Mesendoderm (in vitro differentiated cells): ENCODE measurements around the gene DNAH17.

ENCODE experiments used
- DNase-seq: peaks from one replicate; pipeline ENCODE4 v3.0.0; 2013
- H2AK5ac ChIP-seq: 2 replicates; pipeline ENCODE4 v1.6.1; 2013; ENCODE audit warnings: low read length, inconsistent platforms
- H2BK120ac ChIP-seq: 2 replicates; pipeline ENCODE4 v1.6.1; 2013; ENCODE audit warnings: low read depth, mild to moderate bottlenecking, low read length, moderate library complexity, mixed read lengths
- H2BK15ac ChIP-seq: replicated peaks from 2 replicates; pipeline ENCODE4 v1.6.1; 2013; ENCODE audit warnings: low read depth, mild to moderate bottlenecking, moderate library complexity
- H2BK5ac ChIP-seq: 2 replicates; pipeline ENCODE4 v1.6.1; 2013; ENCODE audit warnings: low read length, inconsistent platforms
- H3K18ac ChIP-seq: 2 replicates; pipeline ENCODE4 v1.6.1; 2013; ENCODE audit warnings: mild to moderate bottlenecking, low read length, mixed read lengths
- H3K23ac ChIP-seq: one replicate; pipeline ENCODE4 v1.6.1; 2013; ENCODE audit warnings: low read length
- H3K27ac ChIP-seq: 2 replicates; pipeline ENCODE4 v1.5.1; 2013; ENCODE audit warnings: low read depth, mild to moderate bottlenecking, inconsistent platforms, low read length, moderate library complexity
- H3K27me3 ChIP-seq: 2 replicates; pipeline ENCODE4 v1.6.1; 2013; ENCODE audit warnings: low read length, control low read depth, mild to moderate bottlenecking, inconsistent platforms; ENCODE audit not compliant: insufficient read depth, poor library complexity
- H3K36me3 ChIP-seq: 2 replicates; pipeline ENCODE4 v1.6.1; 2013; ENCODE audit warnings: low read length, inconsistent platforms; ENCODE audit not compliant: control insufficient read depth, insufficient read depth
- H3K4ac ChIP-seq: one replicate; pipeline ENCODE4 v1.6.1; 2013; ENCODE audit warnings: low read depth, mild to moderate bottlenecking, low read length, moderate library complexity
- H3K4me1 ChIP-seq: 2 replicates; pipeline ENCODE4 v1.6.1; 2013; ENCODE audit warnings: low read depth, low read length, inconsistent platforms; ENCODE audit not compliant: control insufficient read depth
- H3K4me2 ChIP-seq: 2 replicates; pipeline ENCODE4 v1.6.1; 2013; ENCODE audit warnings: low read length
- H3K4me3 ChIP-seq: 2 replicates; pipeline ENCODE4 v1.5.1; 2013; ENCODE audit warnings: mild to moderate bottlenecking, low read length
- H3K56ac ChIP-seq: one replicate; pipeline ENCODE4 v1.6.1; 2013; ENCODE audit warnings: low read length
- H3K79me1 ChIP-seq: 2 replicates; pipeline ENCODE4 v1.6.1; 2013; ENCODE audit warnings: low read length, inconsistent platforms
- H3K79me2 ChIP-seq: 2 replicates; pipeline ENCODE4 v1.6.1; 2013; ENCODE audit warnings: mild to moderate bottlenecking, low read length; ENCODE audit not compliant: control insufficient read depth, insufficient read depth
- H3K9ac ChIP-seq: 2 replicates; pipeline ENCODE4 v1.6.1; 2013; ENCODE audit warnings: low read length, inconsistent platforms
- H4K5ac ChIP-seq: one replicate; pipeline ENCODE4 v1.6.1; 2013; ENCODE audit warnings: low read length
- H4K8ac ChIP-seq: one replicate; pipeline ENCODE4 v1.6.1; 2013; ENCODE audit warnings: low read depth, mild to moderate bottlenecking, control low read depth, low read length, moderate library complexity
- WGBS: extraction: QIAGEN DNeasy Blood & Tissue Kit; methylation state at CpG from one replicate; pipeline ENCODE4 v1.1.7; 2013; ENCODE audit warnings: low lambda C conversion rate, missing lambda C conversion rate; ENCODE audit not compliant: insufficient coverage; ENCODE audit errors: extremely low coverage; 5-methylcytosine and 5-hydroxymethylcytosine counted together

Gene DNAH17

DNA sequence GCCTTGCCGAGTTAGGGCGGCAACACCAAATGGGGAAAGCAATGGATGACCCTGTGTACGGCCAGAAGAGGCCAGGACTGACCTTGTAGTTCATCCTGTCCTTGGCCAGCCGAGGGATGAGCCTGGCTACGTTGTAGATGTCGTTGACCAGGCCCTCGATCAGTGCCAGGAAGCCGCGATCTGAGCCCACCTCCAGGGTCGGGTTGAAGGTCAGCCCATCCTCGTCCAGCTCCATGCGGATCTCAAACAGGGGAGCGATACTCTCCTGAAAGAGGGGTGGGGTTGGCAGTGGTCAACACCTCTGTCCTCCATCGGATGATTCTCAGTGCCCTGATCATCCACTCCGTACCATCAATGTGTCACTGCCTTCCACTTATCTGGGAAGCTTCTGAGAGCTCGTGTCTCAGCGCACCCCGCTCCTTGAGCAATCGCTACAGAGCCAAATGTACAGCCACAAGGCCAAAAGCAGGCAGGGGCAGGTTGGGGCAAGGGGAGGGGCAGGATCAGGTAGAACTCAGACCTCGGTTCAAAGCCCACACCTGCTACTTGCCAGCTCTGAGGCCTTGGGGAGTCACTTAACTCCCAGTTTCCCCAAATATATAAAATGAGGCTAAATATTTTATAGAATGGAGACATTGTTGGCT lies 39.9 kb downstream of the DNAH17 start:
- no peak overlapping the region for H3K56ac ChIP-seq
- no peaks in the 10 kb centered on the region for H3K4me1 ChIP-seq
- H3K9ac ChIP-seq: no peak overlapping the region
- WGBS: no CpG with 5 or more reads among the region's 20 CpGs
- H3K36me3 ChIP-seq: no peaks in the 10 kb centered on the region
- no peak overlapping the region for H2BK5ac ChIP-seq
- no peak overlapping the region for H4K5ac ChIP-seq
- no peak overlapping the region for H3K27ac ChIP-seq
- no peak overlapping the region for H3K23ac ChIP-seq
- H3K18ac ChIP-seq: no peak overlapping the region
- no peak overlapping the region for H3K4me3 ChIP-seq
- no peak overlapping the region for H3K4ac ChIP-seq
- no peak overlapping the region for H2BK15ac ChIP-seq
- H4K8ac ChIP-seq: no peak overlapping the region
- no peaks in the 10 kb centered on the region for H3K79me1 ChIP-seq
- H2AK5ac ChIP-seq: no peak overlapping the region
- no peaks in the 10 kb centered on the region for H3K79me2 ChIP-seq
- no peaks in the 10 kb centered on the region for H3K27me3 ChIP-seq
- H2BK120ac ChIP-seq: no peak overlapping the region
- DNase-seq: no peak
- no peak overlapping the region for H3K4me2 ChIP-seq

DNA sequence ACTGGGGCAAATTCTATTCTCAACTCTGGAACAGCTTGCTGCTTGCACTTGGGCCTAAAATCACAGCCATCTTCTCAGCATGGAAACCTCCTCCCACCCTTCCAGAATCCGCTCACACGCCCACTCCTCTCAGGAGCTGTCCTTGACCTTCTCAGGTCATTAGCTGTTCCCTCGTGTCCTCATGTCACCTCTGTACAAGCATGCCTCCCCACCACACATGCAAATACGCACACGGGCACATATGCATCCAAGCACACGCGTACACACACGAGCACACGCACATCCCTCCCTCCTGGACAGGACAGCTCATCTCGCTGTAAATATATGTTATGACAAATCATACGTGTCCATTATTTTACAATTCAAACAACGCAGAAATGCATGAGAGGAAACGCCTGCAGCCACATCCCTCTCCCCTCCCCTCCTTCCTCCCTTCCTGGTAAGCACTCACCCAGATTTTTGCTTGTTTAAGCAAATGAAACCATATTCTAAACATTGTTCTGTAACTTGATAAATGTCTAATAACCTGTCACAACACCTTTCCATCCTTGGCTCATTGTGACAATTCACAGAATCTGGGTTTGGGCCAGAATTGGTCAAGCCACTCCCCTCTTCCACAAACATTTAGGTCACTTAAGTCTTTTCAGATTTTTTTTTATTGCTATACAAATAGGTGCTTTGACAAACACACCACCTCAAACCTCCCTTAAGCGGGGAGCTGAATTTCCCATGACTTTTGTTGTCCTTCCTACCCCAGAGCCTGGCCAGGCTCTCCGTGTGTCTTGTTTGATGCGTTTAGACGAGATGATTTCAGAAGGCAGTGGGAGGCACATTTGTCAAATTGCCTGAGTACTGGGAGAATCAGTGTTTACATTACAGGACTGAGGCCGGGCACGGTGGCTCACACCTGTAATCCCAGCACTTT lies 41.7 kb downstream of the DNAH17 start:
- H2BK15ac ChIP-seq: no peak overlapping the region
- no peak overlapping the region for H4K5ac ChIP-seq
- H3K18ac ChIP-seq: no peak overlapping the region
- no peak overlapping the region for H3K4ac ChIP-seq
- H4K8ac ChIP-seq: no peak overlapping the region
- no peak overlapping the region for H3K4me3 ChIP-seq
- no peaks in the 10 kb centered on the region for H3K36me3 ChIP-seq
- no peak overlapping the region for H3K56ac ChIP-seq
- no peaks in the 10 kb centered on the region for H3K27me3 ChIP-seq
- H2BK120ac ChIP-seq: no peak overlapping the region
- no peak for DNase-seq
- no peaks in the 10 kb centered on the region for H3K79me2 ChIP-seq
- H3K4me2 ChIP-seq: no peak overlapping the region
- no peak overlapping the region for H3K9ac ChIP-seq
- H3K79me1 ChIP-seq: no peaks in the 10 kb centered on the region
- no peak overlapping the region for H2AK5ac ChIP-seq
- H3K23ac ChIP-seq: no peak overlapping the region
- H3K27ac ChIP-seq: no peak overlapping the region
- no peaks in the 10 kb centered on the region for H3K4me1 ChIP-seq
- no peak overlapping the region for H2BK5ac ChIP-seq
- no CpG with 5 or more reads among the region's 19 CpGs for WGBS

DNA sequence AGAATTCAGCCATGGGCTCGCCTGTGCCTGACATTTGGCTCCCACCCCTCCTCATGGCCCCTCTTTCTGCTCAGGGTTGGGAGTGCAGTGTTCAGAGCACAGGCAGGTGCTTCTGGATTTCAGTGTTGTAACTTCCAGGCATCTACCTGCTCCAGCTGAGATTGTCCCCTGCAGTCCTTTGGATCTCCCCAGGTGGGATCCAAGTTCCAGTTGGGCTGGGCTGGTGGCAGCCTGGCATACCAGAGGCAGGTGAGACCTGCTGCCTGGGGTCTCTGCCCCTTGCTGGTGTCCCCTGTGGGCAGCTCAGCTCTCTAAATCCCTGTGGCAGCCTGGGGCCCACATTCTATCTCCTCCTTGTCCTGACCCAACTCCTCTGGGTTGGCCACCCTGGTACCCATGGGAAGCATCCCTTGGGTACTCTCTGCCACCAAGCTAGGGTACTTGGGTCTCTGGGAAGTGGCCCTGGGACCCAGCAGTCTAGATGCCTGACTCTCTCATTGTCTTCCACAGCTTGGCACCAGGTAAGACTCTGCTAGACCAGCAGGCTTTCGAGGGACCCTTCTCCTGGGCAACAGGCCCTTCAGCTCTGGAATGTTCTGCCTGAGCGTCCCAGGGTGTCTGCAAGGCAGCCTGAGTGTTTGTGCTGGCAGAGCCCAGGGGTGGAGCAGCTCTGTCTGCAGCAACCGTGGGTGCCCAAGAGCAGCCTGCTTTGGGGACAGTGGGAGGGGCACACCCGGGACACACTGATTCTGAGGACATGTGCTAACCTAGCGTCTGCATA lies 42.5 kb downstream of the DNAH17 start:
- no peaks in the 10 kb centered on the region for H3K36me3 ChIP-seq
- no peak overlapping the region for H2AK5ac ChIP-seq
- no peaks in the 10 kb centered on the region for H3K79me1 ChIP-seq
- DNase-seq: no peak
- H3K27me3 ChIP-seq: no peaks in the 10 kb centered on the region
- H2BK120ac ChIP-seq: no peak overlapping the region
- H2BK15ac ChIP-seq: no peak overlapping the region
- WGBS: no CpG with 5 or more reads among the region's 6 CpGs
- H3K4me3 ChIP-seq: no peak overlapping the region
- H3K79me2 ChIP-seq: no peaks in the 10 kb centered on the region
- no peak overlapping the region for H3K9ac ChIP-seq
- H2BK5ac ChIP-seq: no peak overlapping the region
- no peak overlapping the region for H3K4me2 ChIP-seq
- no peak overlapping the region for H3K56ac ChIP-seq
- no peak overlapping the region for H3K18ac ChIP-seq
- H3K4ac ChIP-seq: no peak overlapping the region
- no peak overlapping the region for H4K8ac ChIP-seq
- no peak overlapping the region for H3K23ac ChIP-seq
- no peak overlapping the region for H3K27ac ChIP-seq
- H4K5ac ChIP-seq: no peak overlapping the region
- H3K4me1 ChIP-seq: no peaks in the 10 kb centered on the region

DNA sequence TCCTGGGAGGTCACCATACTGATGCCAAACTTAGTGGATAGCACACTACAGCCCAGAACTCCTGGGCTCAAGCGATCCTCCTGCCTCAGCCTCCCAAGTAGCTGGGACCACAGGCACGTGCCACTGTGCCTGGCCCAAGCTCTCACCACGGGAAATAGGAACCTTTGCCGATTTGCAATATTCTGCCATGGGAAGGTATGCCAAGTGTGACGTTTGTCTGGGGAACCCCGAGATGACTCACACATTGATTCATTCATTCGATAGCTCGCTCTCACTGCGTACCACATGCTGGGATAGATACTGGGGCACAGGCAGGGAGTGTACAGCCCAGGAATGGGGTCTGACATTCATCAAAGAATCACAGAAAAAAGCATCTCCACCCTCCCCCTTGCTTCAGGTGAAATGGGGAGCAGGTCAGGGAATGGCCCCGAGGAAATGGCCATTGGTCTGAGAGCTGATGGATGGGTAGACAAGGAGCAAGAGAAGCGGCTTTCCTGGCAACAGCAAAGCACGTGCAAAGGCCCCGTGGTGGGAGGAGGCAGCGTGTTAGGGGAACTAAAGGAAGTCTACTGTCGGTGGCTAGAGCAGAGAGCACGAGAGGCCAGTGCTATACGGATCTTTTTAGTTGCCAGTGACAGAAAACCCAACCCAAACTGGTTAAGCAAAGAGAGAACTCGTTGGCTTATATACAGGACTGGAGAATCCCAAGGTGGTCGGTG lies 44.1 kb downstream of the DNAH17 start:
- no peaks in the 10 kb centered on the region for H3K79me1 ChIP-seq
- no peak overlapping the region for H2AK5ac ChIP-seq
- H4K8ac ChIP-seq: no peak overlapping the region
- H3K4me2 ChIP-seq: no peak overlapping the region
- H3K36me3 ChIP-seq: no peaks in the 10 kb centered on the region
- H2BK5ac ChIP-seq: no peak overlapping the region
- H4K5ac ChIP-seq: no peak overlapping the region
- H3K4me3 ChIP-seq: no peak overlapping the region
- H2BK120ac ChIP-seq: no peak overlapping the region
- H3K9ac ChIP-seq: no peak overlapping the region
- H3K4ac ChIP-seq: no peak overlapping the region
- no peaks in the 10 kb centered on the region for H3K4me1 ChIP-seq
- H2BK15ac ChIP-seq: no peak overlapping the region
- H3K79me2 ChIP-seq: no peaks in the 10 kb centered on the region
- H3K56ac ChIP-seq: no peak overlapping the region
- no CpG with 5 or more reads among the region's 19 CpGs for WGBS
- H3K23ac ChIP-seq: no peak overlapping the region
- H3K27me3 ChIP-seq: no peaks in the 10 kb centered on the region
- no peak overlapping the region for H3K18ac ChIP-seq
- no peak for DNase-seq
- H3K27ac ChIP-seq: no peak overlapping the region

DNA sequence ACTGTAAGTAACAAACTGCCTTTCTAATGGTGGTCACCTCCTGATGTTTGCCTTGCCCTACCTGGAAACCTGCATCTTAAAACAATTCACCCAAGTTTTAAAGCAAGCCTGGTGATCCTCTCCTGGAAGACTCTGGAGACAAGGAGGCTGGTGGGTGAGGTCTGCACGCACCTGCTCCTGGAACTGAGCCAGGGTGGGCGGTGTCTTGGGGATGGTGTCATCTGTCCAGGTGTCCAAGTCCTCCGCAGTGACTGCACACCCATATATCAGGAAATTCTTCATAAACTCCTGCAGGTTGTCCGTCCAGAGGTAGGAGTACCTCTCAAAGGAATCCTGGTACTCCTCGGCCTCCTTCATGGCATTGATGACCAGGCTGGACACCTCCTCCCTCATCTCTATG lies 44.9 kb downstream of the DNAH17 start:
- Histone ChIP-seq H3K4me3 (no peak overlapping the region), H3K18ac (no peak overlapping the region), H3K9ac (no peak overlapping the region), H3K27ac (no peak overlapping the region), H3K23ac (no peak overlapping the region), H4K5ac (no peak overlapping the region), H3K79me1 (no peaks in the 10 kb centered on the region), H2AK5ac (no peak overlapping the region), H3K4me2 (no peak overlapping the region), H3K4ac (no peak overlapping the region), H3K4me1 (no peaks in the 10 kb centered on the region), H4K8ac (no peak overlapping the region), H2BK120ac (no peak overlapping the region), H2BK5ac (no peak overlapping the region), H3K36me3 (no peaks in the 10 kb centered on the region), H3K56ac (no peak overlapping the region), H3K27me3 (no peaks in the 10 kb centered on the region), H3K79me2 (no peaks in the 10 kb centered on the region), H2BK15ac (no peak overlapping the region)
- DNase-seq: no peak
- WGBS: no CpG with 5 or more reads among the region's 5 CpGs
